CD14-positive monocyte (primary cell): ENCODE data around the gene UPB1. TPM values are rescaled to one million over a fixed set of nuclear protein-coding genes. Genes with fewer than 3 reads are reported as not detected.
A peak's percentile ranks its signal among the peaks of the same experiment; 100 is the strongest.

ENCODE experiments used
- DNase-seq, 3 donors: peaks; one replicate each; pipeline ENCODE4 v3.0.0-alpha.2; 2011 to 2022
- H2AFZ ChIP-seq: 2 replicates; pipeline ENCODE4 v1.6.0; 2012; ENCODE audit warnings: mild to moderate bottlenecking, low read depth, low read length, inconsistent platforms; ENCODE audit not compliant: insufficient read depth, poor library complexity, severe bottlenecking
- H3K27ac ChIP-seq, 2 donors: 1 replicate in 1 of 2; 2 replicates in 1 of 2; pipeline ENCODE4 v1.5.1; 2012 to 2013; ENCODE audit warnings: low read length in 2 of 2, control low read depth in 1 of 2, inconsistent platforms in 1 of 2, low read depth in 1 of 2, mild to moderate bottlenecking in 1 of 2
- H3K27me3 ChIP-seq, 2 donors: one replicate each; pipeline versions ENCODE4 v1.6.0 to v1.6.1; 2011 to 2013; ENCODE audit warnings: low read length in 2 of 2; ENCODE audit not compliant: control insufficient read depth in 2 of 2, insufficient read depth in 2 of 2
- H3K36me3 ChIP-seq, 2 donors: replicated peaks in 1 of 2; 1 replicate in 1 of 2; 2 replicates in 1 of 2; pipeline versions ENCODE4 v1.5.1 to v1.6.1; 2012 to 2013; ENCODE audit warnings: low read length in 2 of 2, control low read depth in 1 of 2, inconsistent platforms in 1 of 2, mild to moderate bottlenecking in 1 of 2; ENCODE audit not compliant: insufficient read depth in 2 of 2, control insufficient read depth in 1 of 2
- H3K4me1 ChIP-seq, 2 donors: 1 replicate in 1 of 2; 2 replicates in 1 of 2; pipeline versions ENCODE4 v1.5.1 to v1.6.1; 2012 to 2013; ENCODE audit warnings: low read length in 2 of 2, control low read depth in 1 of 2, inconsistent platforms in 1 of 2, mild to moderate bottlenecking in 1 of 2, moderate library complexity in 1 of 2; ENCODE audit not compliant: insufficient read depth in 2 of 2, control insufficient read depth in 1 of 2
- H3K4me2 ChIP-seq: replicated peaks from 2 replicates; pipeline ENCODE3; 2012; ENCODE audit warnings: low read length, moderate library complexity, mild to moderate bottlenecking; ENCODE audit not compliant: poor library complexity, severe bottlenecking; ENCODE audit errors: extremely low read depth
- H3K4me3 ChIP-seq, 3 experiments: fragments of 200-600 bp in 1 of 3; sonication (generic) in 1 of 3; replicated peaks in 1 of 3; 1 replicate in 2 of 3; 2 replicates in 1 of 3; pipeline ENCODE4 v1.5.1; 2011 to 2013; ENCODE audit warnings: low read length in 3 of 3, mild to moderate bottlenecking in 3 of 3, control low read depth in 2 of 3, low read depth in 2 of 3, inconsistent platforms in 1 of 3, moderate library complexity in 1 of 3
- H3K79me2 ChIP-seq: 2 replicates; pipeline ENCODE4 v1.6.0; 2012; ENCODE audit warnings: mild to moderate bottlenecking, control low read depth, inconsistent platforms, low read length, moderate library complexity; ENCODE audit not compliant: insufficient read depth
- H3K9ac ChIP-seq: 2 replicates; pipeline ENCODE4 v1.6.0; 2017; ENCODE audit warnings: low read length, mild to moderate bottlenecking; ENCODE audit not compliant: insufficient read depth, poor library complexity, severe bottlenecking
- H3K9me3 ChIP-seq, 2 donors: replicated peaks in 1 of 2; 1 replicate in 1 of 2; 2 replicates in 1 of 2; pipeline versions ENCODE4 v1.5.1 to v1.6.1; 2012 to 2013; ENCODE audit warnings: low read length in 2 of 2, control low read depth in 1 of 2; ENCODE audit not compliant: control insufficient read depth in 1 of 2, insufficient read depth in 1 of 2
- H4K20me1 ChIP-seq: 2 replicates; pipeline ENCODE4 v1.6.0; 2012; ENCODE audit warnings: mild to moderate bottlenecking, low read length, control low read depth, moderate library complexity; ENCODE audit not compliant: insufficient read depth
- H3K27ac Mint-ChIP-seq, 7 donors: one replicate each; pipeline ENCODE4 v1.8.0; 2020; ENCODE audit warnings: mild to moderate bottlenecking in 7 of 7, mixed read lengths in 7 of 7, moderate library complexity in 6 of 7, inconsistent platforms in 2 of 7
- H3K27me3 Mint-ChIP-seq, 3 donors: one replicate each; pipeline ENCODE4 v1.8.0; 2021 to 2022; ENCODE audit warnings: low read depth in 3 of 3, mild to moderate bottlenecking in 3 of 3, mixed read lengths in 3 of 3, moderate library complexity in 3 of 3, inconsistent platforms in 1 of 3
- H3K36me3 Mint-ChIP-seq, 2 donors: one replicate each; pipeline ENCODE4 v1.8.0; 2020; ENCODE audit warnings: mixed read lengths in 2 of 2, inconsistent platforms in 1 of 2, mild to moderate bottlenecking in 1 of 2
- H3K4me1 Mint-ChIP-seq: one replicate; pipeline ENCODE4 v1.8.0; 2020; ENCODE audit warnings: mild to moderate bottlenecking, mixed read lengths
- H3K4me3 Mint-ChIP-seq, 2 donors: one replicate each; pipeline ENCODE4 v1.8.0; 2020; ENCODE audit warnings: mild to moderate bottlenecking in 2 of 2, mixed read lengths in 2 of 2, moderate library complexity in 1 of 2
- H3K9me3 Mint-ChIP-seq, 7 donors: one replicate each; pipeline ENCODE4 v1.8.0; 2020 to 2022; ENCODE audit warnings: mixed read lengths in 7 of 7, mild to moderate bottlenecking in 6 of 7, moderate library complexity in 6 of 7, inconsistent platforms in 2 of 7
- CTCF ChIP-seq: fragments of 200-600 bp; IDR thresholded peaks from one replicate; pipeline ENCODE4 v1.8.0; 2022; ENCODE audit warnings: antibody characterized with exemption, mild to moderate bottlenecking
- WGBS: methylation state at CpG from one replicate; pipeline ENCODE4 v1.1.5; 2013; ENCODE audit warnings: missing lambda C conversion rate; ENCODE audit not compliant: insufficient coverage; 5-methylcytosine and 5-hydroxymethylcytosine counted together
- intact Hi-C, 2 donors: fragments of 100-400 bp; cut with micrococcal nuclease; formaldehyde crosslinking; loops; one replicate each; pipeline versions ENCODE4 v1.15.0 to v1.15.1; 2023
- polyA plus RNA-seq, 3 donors: library from polyadenylated mRNA; depleted of rRNA in 1 of 3; unstranded in 2 of 3; stranded (reverse) in 1 of 3; fragments of 300-500 nt in 2 of 3; fragments of >200 nt in 1 of 3; fragmentation: Illumina TruSeq in 2 of 3; gene quantifications; 1 replicate in 2 of 3; 2 replicates in 1 of 3; pipeline ENCODE4 v1.2.3, GENCODE V29; 2012 to 2021

UPB1 gene
- polyA plus RNA-seq, 3 donors = 0.13 to 0.17 TPM; not detected in 1

GRCh38 chr22:24496661-24497060, 1.5 kb downstream of the UPB1 start:
- no peaks in the 10 kb centered on the region for H3K36me3 ChIP-seq
- no peak overlapping the region for H2AFZ ChIP-seq
- Mint-ChIP-seq H3K9me3 (peaks cover 0 to 12% (median 7%) of the 10 kb centered on the region in 7 donors), H3K4me3 (no peak overlapping the region), H3K4me1 (peaks cover 34% of the 10 kb centered on the region), H3K27ac (peak overlapping the region in 1 of 7 donors; percentile 38), H3K36me3 (peaks cover 9 to 10% of the 10 kb centered on the region in 2 donors), H3K27me3 (peaks cover 34 to 39% (median 39%) of the 10 kb centered on the region in 3 donors)
- H3K9me3 ChIP-seq = peaks cover 4 to 7% of the 10 kb centered on the region in 2 donors
- no peak overlapping the region for H3K27ac ChIP-seq
- H4K20me1 ChIP-seq = no peaks in the 10 kb centered on the region
- TF ChIP-seq CTCF = no peak
- no peak overlapping the region for H3K4me2 ChIP-seq
- no peak for DNase-seq
- H3K79me2 ChIP-seq = no peaks in the 10 kb centered on the region
- peaks cover 12 to 23% of the 10 kb centered on the region in 2 donors for H3K27me3 ChIP-seq
- H3K9ac ChIP-seq = no peak overlapping the region
- no peak overlapping the region for H3K4me3 ChIP-seq
- 83% methylated on average over 2 of the region's 2 CpGs for WGBS
- intact Hi-C loops = loop anchor here in 1 of 2 donors (5.0 kb wide), 1 partner anchor 41 kb away; no protein-coding TSS in a partner anchor
- peaks cover 25 to 29% of the 10 kb centered on the region in 2 donors for H3K4me1 ChIP-seq

DNA sequence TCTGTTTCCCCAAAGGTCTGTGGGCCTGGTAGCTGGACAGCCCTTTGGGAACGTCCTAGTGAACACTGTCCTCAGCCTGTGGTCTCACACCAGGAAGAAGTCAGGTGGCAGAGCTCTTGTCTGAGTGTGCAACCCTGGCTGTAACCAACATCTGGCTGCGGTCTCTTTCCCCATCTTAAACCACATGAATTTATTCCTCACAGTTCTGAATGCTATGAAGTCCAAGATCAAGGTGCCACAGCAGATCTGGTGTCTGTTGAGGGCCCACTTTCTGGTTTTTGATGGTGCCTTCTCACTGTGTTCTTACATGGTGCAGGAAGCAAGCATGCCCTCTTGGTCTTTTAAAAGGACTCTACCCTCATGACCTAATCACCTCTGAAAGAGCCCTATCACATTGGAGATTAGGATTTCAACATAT, 2.7 kb downstream of the UPB1 start:
- Histone ChIP-seq H3K36me3 (no peaks in the 10 kb centered on the region), H3K9me3 (peaks cover 4 to 7% of the 10 kb centered on the region in 2 donors), H3K4me3 (no peak overlapping the region), H3K27me3 (peaks cover 12 to 23% of the 10 kb centered on the region in 2 donors), H3K9ac (no peak overlapping the region), H3K4me2 (no peak overlapping the region), H2AFZ (no peak overlapping the region), H4K20me1 (no peaks in the 10 kb centered on the region), H3K4me1 (peaks cover 33 to 36% of the 10 kb centered on the region in 2 donors), H3K79me2 (no peaks in the 10 kb centered on the region), H3K27ac (no peak overlapping the region)
- TF ChIP-seq CTCF = no peak
- H3K27ac Mint-ChIP-seq = peak overlapping the region in 3 of 7 donors; percentile 27 to 82 (median 68)
- peaks cover 0 to 12% (median 7%) of the 10 kb centered on the region in 7 donors for H3K9me3 Mint-ChIP-seq
- peak overlapping the region in 1 of 2 donors; percentile 10 for H3K4me3 Mint-ChIP-seq
- H3K4me1 Mint-ChIP-seq = peaks cover 35% of the 10 kb centered on the region
- WGBS = 0% methylated on average over 2 of the region's 2 CpGs
- DNase-seq = peak in 2 of 3 donors; percentile 42 to 52
- H3K27me3 Mint-ChIP-seq = peaks cover 30 to 34% (median 32%) of the 10 kb centered on the region in 3 donors
- peaks cover 10% of the 10 kb centered on the region in 2 donors for H3K36me3 Mint-ChIP-seq
- intact Hi-C loops = loop anchor here in 1 of 2 donors (5.0 kb wide), 1 partner anchor 39 kb away; no protein-coding TSS in a partner anchor
